Stimulated activated CD8-positive, alpha-beta memory T cell treated with anti-CD3 and anti-CD28 coated beads, Interleukin-4, amount 100 ng/mL, for 24 hours (primary cell): ENCODE data around the gene MICU1.
"Not testable (repeated sequence)": the region's sequence is repeated elsewhere in the genome, so short reads cannot be mapped to it uniquely, and the experiment has no call there.

Source experiments
- DNase-seq: peaks from one replicate; pipeline ENCODE4 v3.0.0-alpha.2; 2020; ENCODE audit warnings: low read depth

MICU1 gene

DNA sequence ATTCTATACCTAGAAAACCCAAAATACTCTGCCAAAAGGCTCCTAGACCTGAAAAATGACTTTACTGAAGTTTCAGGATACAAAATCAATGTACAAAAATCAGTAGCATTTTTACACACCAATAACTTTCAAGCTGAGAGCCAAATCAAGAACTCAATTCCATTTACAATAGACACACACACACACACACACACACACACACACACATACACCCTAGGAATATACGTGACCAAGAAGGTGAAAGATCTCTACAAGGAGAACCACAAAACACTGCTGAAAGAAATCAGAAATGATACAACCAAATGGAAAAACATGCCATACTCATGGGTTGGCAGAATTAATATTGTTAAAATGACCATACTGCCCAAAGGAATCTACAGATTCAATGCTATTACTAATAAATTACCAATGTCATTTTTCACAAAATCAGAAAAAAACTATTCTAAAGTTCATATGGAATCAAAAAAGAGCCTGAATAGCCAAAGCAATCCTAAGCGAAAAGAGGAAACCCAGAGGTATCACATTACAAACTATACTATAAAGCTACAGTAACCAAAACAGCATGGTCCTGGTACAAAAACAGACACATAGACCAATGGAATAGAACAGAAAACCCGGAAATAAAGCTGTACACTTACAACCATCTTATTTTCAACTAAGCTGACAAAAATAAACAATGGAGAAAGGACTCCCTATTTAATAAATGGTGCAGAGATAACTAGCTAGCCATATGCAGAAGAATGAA is 122.0 kb downstream of the MICU1 start:
- DNase-seq: no peak

DNA sequence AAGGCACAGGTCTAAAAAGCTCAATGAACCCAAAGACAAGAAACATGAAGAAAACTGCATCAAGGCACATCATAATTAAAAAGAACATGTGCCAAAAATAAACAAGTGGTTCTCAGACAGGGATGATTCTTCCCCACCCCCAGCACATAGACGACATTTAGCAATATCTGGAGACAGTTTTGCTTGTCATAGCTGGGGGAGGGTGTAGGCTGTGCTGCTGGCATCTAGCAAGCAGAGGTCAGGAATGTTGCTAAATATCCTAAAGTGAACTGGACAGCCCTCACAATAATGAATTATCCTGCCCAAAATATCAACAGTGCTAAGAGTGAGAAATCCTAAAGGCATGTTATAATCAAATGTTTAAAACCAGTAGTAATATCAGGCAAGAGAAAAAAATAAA is 122.6 kb downstream of the MICU1 start:
- DNase-seq: no peak

DNA sequence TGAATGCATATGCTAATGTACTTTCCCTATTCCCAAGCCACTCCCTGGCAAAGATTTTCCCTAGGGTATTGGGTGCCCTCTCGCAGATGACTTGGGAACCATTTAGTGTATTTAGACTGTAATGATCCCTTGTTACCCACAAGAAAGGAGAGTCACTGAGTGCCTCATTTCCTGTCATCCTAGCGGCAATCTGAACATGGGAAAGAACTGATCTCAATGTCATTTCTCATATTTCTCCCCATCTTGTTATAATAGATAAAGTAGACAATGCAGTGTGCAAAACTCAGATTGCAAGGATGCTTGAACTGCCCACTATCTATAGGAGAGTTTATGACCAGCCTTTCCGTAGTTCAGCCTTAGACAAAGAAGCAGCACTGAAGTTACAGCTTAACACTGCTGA is 123.3 kb downstream of the MICU1 start:
- DNase-seq: no peak

DNA sequence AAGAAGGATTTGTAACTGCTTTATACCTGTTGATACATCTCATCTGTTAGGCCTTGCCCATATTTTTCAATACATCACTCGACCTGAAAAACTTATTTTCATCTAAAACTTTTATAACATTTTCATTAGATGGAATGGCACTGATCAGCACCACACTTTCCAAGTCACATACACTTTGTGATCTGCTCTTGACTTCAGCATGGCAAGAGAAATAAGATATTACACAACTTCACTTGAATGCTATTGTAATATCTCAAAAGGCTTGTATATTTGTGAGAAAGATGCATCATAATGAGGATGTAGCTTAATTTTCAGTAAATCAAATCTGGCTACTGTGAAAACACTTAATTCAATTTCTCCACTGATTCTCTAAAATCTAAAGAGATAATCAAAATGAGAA is 126.2 kb downstream of the MICU1 start:
- DNase-seq: no peak

DNA sequence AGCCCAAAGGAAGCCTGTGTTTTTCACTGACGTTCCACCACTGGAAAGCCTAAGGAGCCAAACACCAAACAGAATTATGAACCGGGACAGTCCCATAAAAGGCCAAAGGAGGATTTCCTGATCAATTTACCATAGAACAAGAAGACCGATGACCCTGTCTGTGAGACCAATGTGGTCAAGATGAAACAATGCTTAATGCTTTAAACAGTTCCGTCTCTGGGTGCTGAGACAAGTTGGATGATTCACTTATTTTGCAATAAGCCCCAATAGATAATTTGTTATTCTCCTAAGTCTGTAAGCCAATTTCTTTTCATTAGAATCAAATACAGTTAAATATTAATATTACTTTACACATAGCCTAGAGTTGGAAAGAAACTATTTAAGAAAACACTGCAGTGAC is 134.9 kb downstream of the MICU1 start:
- DNase-seq: no peak

DNA sequence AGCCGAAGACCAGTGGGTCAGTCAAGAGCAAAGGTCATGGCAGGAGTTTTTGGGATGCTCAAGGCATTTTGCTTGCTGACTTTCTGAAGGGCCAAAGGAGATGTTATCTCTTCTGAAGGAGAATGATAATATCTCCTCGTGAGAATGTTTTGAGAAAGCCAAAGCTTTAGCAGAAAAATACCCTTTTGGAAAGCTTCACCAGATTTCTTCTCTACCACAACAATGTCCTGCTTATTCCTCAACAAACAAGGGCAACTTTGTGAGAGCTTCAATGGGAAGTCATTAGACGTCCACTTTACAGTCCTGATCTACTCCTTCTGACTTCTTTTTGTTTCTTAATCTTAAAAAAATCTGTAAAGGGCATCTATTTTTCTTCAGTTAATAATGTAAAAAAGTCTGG is 138.4 kb downstream of the MICU1 start:
- no peak for DNase-seq

DNA sequence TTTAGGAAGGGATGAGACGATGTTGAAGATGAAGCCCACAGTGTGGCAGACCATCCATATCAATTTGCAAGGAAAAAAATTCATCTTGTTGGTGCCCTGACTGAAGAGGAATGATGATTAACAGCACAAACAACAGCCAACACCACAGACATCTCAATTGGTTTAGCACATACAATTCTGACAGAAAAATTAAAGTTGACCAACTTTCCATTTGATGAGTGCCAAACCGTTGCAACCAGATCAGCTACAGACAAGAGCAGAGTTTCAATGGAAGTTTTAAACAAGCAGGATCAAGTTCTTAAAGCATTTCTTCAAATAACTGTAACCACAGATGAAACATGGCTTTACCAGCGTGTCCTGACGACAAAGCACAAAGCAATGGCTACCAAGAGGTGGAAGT is 138.8 kb downstream of the MICU1 start:
- DNase-seq: no peak

DNA sequence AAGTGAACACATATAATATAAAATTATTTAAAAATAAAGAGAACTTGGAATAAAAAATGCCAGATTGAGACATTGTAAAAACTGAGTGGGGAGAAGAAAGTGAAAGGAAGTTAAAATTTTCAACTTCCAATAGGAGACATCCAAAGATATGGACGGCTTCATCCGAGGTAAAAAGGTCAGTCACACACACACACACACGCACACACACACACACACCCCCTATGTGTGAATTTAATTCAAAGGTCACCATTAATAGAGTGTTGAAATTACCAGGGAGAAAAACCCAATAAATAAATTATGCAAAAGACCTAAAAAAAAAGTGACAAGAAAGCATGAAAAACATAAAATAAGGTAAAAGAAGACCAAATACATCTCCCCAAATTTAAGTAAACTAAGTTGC is 140.2 kb downstream of the MICU1 start:
- DNase-seq: no peak

DNA sequence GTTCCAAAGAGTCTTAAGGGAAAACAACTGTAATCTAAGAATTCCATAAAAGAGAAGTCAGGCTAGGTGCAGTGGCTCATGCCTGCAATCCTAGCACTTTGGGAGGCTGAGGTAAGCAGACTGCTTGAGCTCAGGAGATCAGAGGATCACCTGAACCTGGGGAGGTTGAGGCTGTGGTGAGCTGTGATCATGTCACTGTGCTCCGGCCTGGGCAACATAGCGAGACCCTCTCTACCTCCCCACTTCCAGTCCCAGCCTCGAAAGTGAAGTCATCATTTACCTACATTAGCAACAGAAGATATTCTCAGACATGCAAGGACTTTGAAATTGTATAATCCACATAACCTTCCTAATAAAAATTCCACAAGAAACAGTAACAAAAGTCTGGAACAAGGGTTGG is 141.4 kb downstream of the MICU1 start:
- no peak for DNase-seq

DNA sequence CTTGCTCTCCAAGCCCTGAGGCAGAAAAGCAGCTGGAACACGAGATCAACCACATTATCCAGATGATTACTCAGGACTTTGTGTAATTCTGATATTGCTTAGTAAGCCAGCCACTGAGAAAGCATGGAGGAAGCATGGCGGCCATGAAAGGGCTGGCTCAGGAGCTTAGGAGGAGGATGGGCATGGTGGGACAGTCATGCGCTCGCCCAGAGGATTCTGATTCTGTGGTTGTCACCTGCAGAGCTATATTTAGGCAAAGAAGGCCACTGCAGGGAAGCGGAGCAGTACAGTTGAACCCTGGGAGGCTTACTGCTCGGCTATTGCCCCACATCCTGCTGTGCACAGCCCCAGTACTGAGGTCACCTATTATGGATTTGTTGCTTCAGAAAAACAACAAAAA is 142.4 kb downstream of the MICU1 start:
- no peak for DNase-seq

DNA sequence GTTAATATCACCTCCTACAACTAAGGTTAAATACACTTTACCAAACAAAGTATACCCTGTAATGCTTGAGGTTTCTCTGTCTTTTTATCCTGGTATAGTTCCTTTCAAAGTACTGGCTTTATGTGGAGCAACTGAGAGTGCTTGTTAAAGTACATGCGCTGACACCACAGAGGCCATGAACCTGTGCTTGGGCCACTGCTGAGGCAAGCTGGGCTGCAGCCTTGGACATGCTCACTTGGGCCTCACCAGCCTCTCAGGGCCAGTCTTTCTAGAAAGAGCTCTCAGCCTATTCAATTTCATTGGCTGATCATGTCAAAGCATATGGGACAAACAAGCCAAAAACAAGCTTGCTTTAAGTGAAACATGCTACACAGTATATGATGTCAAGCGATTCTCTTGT is 145.0 kb downstream of the MICU1 start:
- no peak for DNase-seq

DNA sequence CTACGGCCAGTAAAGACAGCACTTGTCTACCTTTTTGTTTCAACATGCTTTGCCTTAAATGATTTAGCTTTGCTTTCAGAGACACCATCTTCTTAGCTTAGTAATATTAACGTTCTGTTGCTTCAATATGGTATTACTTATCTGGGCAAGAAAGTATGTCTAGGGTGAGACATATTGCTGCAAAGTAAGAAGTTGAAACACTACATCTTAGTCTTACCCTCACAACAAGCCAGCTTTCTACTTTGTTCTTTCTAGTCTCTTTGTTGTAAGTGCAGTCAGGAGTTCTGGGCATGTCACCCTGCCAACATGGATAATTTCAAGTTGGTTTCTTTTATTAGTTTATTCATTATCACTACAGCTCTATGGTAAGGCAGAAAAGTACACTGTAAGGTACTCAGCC is 148.4 kb downstream of the MICU1 start:
- DNase-seq: no peak

DNA sequence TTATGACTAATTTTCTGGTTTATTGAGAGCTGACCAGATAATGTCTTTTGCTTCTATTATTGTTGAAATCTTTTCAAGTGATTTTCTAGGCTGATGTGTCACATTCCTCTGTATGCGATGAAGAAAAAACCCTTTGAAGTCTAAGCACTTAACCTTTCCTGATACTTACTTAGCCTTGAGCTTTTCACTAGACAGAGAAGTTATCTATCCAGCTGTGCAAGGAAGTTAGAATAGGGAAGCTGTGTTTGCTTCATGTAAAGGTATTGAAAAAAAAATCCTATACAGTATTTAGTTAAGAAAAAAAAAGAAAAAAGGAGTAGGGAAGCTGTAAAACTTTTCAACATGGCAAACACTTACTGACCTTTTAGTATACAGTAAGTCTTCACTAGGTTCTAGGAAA is 153.6 kb downstream of the MICU1 start:
- no peak for DNase-seq

DNA sequence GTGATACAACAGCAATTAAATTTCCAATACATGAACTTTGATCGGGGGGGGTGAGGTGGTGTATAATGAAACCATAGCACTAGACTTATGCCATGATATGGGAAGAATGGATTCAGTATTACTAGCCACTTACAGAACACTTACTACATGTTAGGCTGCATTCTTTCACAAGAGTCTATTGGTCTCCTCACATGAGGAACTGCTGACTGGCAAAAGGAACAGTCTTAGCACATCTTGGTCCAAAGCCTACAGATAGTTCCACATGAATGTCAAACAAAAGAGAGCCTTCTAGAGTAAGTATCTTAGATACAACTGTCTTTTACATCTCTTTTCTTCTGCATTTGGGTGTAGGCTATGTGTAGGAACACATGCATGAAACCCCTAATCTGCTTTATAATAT is 155.2 kb downstream of the MICU1 start:
- no peak for DNase-seq

DNA sequence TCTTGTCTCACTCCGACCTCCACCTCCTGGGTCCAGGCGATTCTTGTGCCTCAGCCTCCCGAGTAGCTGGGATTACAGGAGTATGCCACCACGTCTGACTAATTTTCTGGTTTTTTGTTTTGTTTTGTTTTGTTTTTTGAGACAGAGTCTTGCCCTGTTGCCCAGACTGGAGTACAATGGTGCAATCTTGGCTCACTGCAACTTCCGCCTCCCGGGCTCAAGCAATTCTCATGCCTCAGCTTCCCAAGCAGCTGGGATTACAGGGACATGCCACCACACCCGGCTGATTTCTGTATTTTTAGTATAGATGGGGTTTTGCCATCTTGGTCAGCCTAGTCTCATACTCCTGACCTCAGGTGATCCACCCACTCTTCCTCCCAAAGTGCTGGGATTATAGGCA is 158.8 kb downstream of the MICU1 start:
- not testable (repeated sequence) for DNase-seq

DNA sequence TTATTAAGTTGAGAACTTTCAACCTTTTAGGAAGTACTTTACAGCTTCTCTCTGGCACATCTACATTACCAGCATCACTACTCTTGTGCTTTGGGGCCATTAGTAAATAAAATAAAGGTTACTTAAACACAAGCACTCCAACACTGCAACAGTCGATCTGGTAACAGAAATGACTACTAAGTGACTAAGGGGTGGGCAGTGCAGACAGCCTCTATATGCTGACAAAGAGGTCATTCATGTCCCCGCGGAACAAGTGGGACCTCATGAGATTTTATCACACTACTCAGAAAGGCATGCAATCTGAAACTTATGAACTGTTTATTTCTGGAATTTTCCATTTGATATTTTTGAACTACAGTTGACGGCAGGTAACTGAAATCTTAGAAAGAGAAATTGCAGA is 159.9 kb downstream of the MICU1 start:
- no peak for DNase-seq

DNA sequence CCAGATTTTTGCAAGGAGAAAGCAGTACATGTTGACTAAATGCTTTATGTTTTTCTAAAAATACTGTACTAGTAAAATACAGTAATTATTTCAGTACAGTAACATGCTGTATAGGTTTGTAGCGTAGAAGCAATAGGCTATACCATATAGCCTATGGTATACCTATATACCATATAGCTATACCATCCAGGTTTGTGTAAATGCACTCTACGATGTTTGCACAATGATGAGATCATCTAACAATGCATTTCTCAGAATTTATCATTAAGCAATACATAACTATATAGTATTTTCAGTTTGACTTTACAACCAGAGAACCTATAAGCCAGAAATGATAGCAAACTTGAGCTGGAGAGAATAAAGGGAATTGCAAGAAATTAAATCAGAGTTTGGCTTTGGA is 161.4 kb downstream of the MICU1 start:
- DNase-seq: no peak

DNA sequence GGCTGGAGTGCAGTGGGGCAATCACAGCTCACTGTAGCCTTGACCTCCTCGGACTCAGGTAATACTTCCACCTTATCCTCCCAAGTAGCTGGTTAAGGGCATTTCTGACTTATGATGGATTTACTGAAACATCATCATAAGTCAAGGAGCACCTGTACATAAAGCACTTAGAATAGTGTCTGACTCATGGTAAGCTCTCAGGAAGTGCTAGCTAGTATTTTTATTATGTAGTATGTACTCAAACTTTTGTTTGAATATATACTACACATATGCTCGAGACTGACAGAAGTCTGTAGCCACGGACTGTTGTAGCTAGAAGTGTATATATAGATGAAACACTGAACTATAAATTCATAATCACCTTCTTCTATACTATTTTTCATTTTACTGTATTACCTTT is 163.6 kb downstream of the MICU1 start:
- no peak for DNase-seq

DNA sequence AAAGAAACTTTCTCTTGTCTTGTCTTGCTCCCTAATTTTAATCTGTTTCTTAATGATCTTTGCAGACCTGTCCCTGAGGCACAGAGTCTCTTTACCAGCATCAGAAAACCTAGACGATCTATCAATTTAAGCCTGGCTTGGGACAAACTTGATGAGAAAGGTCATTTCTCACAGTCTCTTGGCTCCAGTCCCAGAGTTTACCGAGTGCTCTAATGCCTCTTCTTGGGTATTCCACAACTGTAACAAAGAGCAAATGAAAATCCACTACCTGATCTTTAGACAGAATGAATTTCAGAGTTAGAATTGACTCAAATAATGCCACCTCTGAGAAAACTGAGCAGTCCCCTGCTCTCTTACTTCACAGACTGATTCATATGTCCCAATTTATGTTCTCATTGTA is 164.8 kb downstream of the MICU1 start:
- DNase-seq: no peak

DNA sequence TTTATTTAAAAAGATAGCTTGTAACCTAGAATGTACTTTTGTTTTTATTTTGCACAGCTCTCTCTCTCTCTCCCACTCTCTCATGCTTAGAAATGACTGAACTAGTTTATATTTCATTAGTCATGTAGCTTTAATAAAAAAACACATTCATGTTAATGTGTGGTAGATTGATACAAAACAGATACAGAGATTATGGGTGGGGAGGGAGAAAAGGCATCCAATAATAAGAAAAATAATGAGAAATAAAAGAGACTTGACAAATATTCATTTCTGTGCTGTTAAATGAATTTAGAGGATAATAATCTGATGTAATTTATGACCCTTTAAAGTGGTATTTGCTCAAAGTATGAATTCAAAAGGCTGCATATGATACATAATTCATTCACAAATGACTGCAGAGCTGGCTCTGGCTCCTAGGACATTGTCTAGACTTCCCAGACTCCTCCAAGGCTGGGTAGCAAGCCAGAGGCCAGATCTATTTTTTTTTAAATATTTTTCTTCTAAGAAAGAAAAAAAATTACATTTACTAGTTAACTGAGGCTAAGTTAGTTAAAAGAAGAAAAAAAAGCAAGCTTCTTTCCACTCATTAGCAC is 165.5 kb downstream of the MICU1 start:
- no peak for DNase-seq

DNA sequence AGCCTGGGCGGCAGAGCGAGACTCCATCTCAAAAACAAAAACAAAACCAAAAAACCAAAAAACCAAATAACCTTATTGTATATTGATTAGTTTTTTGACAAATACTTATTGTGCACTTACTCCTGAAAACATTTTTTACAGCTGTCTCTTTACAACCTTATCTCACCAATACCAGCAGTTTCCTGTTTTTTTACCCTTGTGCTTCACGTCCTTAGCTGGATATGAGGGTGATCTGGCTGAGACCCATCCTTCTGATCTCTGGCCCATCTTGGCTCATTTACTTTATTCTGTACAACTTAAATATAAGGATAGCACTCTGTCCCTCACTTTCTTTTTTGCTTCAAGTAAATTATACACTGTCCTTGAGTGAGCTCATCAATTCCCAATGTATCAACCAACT is 166.6 kb downstream of the MICU1 start:
- no peak for DNase-seq

DNA sequence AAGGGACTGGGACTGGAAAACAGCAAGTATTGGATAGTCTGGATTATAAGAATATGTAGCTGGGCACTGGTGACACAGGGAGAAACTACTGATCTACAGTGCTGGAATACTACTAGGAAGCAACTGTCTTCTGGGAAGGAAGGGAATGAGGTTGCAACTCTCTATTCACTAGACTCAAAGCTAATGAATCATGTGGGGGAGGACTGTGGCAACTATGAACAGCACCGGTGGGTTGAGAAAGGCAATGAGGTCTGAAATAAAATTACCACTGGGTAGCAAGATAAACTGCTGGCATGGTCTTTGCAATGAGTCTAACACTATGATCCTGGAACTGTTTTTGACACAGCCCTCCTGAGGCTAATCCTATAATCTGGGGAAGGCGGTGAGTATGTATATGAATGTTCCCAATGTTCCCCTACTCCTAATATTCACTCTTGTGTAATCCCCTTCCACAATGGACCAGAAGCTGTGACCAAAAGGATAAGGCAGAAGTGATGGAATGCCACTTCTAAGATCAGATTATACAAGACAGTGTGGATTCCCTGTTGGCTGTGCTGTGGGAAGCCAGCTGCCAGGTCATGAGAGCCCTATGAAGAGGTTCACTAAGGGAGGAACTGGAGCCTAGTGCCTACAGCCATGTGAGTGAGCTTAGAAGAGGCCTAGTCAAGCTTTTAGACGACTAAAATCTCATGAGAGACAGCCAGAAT is 169.8 kb downstream of the MICU1 start:
- no peak for DNase-seq

DNA sequence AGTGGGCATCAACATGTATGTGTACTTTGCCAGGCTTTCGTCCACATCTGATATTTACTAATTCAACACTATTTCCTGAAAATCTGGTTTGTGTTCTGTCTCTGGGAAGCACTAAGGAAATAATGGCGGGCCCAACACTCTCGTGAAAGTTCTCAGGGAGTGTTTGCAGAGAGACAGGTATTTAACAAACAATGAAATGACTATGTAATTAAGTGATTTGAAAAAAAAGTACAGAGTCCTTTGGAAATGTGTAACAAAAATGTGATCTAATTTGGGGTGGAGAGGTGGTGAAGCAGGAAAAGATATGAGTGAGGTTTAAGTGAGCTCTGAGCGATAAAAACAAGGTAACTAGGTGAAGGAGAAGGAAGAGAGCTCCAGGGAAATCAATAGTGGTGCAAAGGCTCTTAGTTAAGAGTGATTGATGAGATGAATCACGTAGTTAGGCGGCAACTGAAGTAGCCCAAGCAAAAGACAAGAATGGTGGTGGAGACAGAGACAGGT is 175.9 kb downstream of the MICU1 start:
- no peak for DNase-seq
